Right atrium auricular region (tissue), 2 donors: ENCODE measurements around the gene ACOT11. TPM values are rescaled to one million over a fixed set of nuclear protein-coding genes. Genes with fewer than 3 reads are reported as not detected.

ENCODE experiments used
- DNase-seq: peaks from one replicate; pipeline ENCODE4 v3.0.0-alpha.2; 2019; ENCODE audit warnings: low spot score
- H3K27ac ChIP-seq, 2 donors: fragments of 200-600 bp; sonication (generic); 1 replicate in 1 of 2; 2 replicates in 1 of 2; pipeline ENCODE4 v1.5.1; 2016 to 2019
- H3K27me3 ChIP-seq, 2 donors: fragments of 200-600 bp; sonication (generic); one replicate each; pipeline versions ENCODE4 v1.5.1 to v1.6.0; 2017 to 2019
- H3K36me3 ChIP-seq: fragments of 200-600 bp; sonication (generic); one replicate; pipeline ENCODE4 v1.5.1; 2016
- H3K4me1 ChIP-seq, 2 donors: fragments of 200-600 bp; sonication (generic); one replicate each; pipeline versions ENCODE4 v1.5.1 to v1.6.0; 2017 to 2019
- H3K4me3 ChIP-seq, 2 donors: fragments of 200-600 bp; sonication (generic); 1 replicate in 1 of 2; 2 replicates in 1 of 2; pipeline ENCODE4 v1.5.1; 2017 to 2019; ENCODE audit warnings: mild to moderate bottlenecking in 1 of 2, moderate library complexity in 1 of 2
- H3K9me3 ChIP-seq, 2 donors: fragments of 200-600 bp; sonication (generic); one replicate each; pipeline ENCODE4 v1.5.1; 2019
- total RNA-seq, 2 donors: library from RNA; depleted of rRNA; stranded (reverse); fragments of >200 nt; gene quantifications; one replicate each; pipeline ENCODE4 v1.1.0, GENCODE V29; 2016
- TF ChIP-seq, protein P1 (sequence below), 2 donors: fragments of 200-600 bp; sonication (generic); IDR thresholded peaks; one replicate each; pipeline ENCODE4 v1.5.1; 2019; ENCODE audit warnings: antibody characterized with exemption in 2 of 2

The ACOT11 gene
- total RNA-seq, 2 donors from 2014 or later, result 9.1 to 27.0 TPM

DNA sequence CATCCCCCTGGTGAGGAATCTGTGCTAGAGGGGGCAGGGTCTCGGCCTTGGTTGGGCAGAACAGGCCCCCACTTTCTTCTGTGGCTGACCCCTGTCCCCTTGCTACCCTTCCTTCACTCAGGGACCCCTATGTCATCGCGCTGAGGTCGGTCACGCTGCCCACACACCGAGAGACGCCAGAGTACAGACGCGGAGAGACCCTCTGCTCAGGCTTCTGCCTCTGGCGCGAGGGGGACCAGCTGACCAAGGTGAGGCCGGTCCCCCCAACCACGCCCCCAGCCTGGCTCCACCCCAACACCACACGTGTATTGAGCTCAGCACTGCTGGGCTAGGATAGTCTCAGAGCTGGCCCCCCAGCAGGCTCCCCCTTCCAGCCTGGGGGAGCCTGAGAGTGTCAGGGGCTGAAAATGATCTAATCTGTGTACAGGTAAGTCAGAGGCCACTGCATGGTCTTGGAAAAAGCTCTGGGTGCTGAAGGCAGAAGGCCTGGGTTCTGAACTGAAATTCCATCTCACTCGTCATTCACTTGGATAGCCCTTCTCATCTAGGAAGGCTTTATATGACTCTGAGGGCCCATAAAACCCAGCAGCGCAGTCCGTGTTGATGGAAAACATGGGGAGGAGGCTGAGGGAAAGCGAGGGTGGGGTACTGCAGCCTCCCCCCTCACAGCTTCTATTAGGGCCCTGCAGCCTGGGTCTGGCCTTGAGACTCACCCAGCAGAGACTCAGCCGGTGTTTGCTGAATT, 60.0 kb downstream of the ACOT11 start:
- Histone ChIP-seq H3K4me3 (no peak overlapping the region), H3K9me3 (no peaks in the 10 kb centered on the region), H3K4me1 (no peaks in the 10 kb centered on the region), H3K27ac (no peak overlapping the region), H3K36me3 (peaks cover 18% of the 10 kb centered on the region), H3K27me3 (no peaks in the 10 kb centered on the region)
- no peak for DNase-seq
- TF ChIP-seq, protein P1, sequence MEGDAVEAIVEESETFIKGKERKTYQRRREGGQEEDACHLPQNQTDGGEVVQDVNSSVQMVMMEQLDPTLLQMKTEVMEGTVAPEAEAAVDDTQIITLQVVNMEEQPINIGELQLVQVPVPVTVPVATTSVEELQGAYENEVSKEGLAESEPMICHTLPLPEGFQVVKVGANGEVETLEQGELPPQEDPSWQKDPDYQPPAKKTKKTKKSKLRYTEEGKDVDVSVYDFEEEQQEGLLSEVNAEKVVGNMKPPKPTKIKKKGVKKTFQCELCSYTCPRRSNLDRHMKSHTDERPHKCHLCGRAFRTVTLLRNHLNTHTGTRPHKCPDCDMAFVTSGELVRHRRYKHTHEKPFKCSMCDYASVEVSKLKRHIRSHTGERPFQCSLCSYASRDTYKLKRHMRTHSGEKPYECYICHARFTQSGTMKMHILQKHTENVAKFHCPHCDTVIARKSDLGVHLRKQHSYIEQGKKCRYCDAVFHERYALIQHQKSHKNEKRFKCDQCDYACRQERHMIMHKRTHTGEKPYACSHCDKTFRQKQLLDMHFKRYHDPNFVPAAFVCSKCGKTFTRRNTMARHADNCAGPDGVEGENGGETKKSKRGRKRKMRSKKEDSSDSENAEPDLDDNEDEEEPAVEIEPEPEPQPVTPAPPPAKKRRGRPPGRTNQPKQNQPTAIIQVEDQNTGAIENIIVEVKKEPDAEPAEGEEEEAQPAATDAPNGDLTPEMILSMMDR (IDR thresholded peaks at IDR 0.05), result no peak

DNA sequence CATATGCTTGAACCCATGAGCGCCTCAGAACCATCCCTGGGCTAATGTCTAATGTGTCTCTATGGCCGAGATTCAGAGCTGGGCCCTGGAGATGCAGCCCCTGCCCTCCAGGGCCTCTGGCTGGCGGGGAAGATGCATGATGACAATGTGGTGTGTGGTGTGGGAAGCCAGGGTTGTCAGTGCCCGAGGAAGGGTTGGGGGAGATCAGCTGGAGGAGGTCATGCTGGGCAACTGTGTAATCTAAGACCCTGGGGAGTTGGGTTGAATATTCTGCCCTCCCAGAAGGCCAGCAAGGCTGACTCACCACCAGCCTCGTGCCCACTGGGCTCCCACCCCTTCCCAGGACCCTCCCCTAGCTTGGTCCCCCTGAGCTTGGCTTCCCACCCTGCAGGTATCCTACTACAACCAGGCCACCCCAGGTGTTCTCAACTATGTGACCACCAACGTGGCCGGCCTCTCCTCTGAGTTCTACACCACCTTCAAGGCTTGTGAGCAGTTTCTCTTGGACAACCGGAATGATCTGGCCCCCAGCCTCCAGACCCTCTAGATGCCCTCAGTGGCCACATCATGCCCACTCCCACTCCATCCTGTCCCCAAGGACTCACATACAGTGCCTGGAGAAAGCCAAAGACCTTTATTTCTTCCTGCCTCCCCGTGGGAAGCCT, 60.7 kb downstream of the ACOT11 start:
- Histone ChIP-seq H3K27ac (no peak overlapping the region), H3K4me1 (no peaks in the 10 kb centered on the region), H3K4me3 (no peak overlapping the region), H3K9me3 (no peaks in the 10 kb centered on the region), H3K36me3 (peaks cover 18% of the 10 kb centered on the region), H3K27me3 (no peaks in the 10 kb centered on the region)
- no peak for DNase-seq
- TF ChIP-seq, protein P1 (IDR thresholded peaks at IDR 0.05), result no peak

DNA sequence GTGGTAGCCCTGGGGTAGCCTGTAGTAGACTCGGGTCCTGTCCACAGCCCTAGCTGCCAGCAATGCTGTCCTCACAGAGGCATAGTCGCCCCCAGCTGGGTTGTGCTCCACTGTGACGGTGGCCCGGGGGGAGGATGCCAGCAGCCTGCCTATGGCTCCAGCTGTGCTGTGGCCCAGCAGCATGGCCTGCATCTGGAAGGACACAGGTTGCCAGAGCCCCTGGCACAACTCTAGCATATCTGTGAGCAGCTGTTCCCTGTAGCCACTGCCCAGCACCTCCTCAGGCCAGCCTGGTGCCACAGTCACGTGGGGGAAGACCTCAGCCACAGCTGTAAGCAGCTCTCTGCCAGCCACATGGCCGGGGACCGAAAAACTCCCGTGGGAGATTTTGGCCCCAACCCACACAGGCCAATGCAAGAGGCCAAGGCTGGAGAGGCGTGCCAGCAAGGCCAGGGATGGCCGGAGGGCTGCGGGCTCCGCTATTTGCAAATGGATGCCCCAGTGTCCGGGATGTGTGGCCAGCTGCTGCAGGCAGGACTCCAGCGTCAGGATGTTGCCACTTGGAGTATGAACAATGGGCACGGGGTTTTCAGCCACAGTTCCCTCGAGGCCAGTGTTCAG, 61.4 kb downstream of the ACOT11 start:
- Histone ChIP-seq H3K36me3 (peaks cover 12% of the 10 kb centered on the region), H3K4me3 (no peak overlapping the region), H3K9me3 (no peaks in the 10 kb centered on the region), H3K27ac (no peak overlapping the region), H3K4me1 (no peaks in the 10 kb centered on the region), H3K27me3 (no peaks in the 10 kb centered on the region)
- TF ChIP-seq, protein P1 (IDR thresholded peaks at IDR 0.05), result no peak
- no peak for DNase-seq

DNA sequence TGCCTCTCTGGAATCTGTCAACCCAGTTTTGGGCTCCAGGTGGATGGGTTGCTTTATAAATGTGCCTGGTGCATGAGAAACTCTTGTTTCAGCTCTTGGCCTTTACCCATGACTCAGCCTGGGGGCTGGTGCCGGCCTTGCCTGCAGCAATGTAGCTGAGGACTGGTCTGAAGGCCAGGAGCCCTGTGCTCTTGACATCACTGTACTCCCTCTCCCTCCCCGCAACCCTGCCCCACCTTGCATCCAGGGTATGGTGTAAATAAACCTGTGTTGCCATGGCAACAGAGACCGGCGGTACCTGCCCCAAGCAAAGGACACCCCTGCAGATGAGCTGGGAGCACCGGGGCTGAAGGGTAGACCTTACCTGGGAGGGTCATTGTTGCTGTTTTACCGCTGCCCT, 62.0 kb downstream of the ACOT11 start:
- no peak for DNase-seq

DNA sequence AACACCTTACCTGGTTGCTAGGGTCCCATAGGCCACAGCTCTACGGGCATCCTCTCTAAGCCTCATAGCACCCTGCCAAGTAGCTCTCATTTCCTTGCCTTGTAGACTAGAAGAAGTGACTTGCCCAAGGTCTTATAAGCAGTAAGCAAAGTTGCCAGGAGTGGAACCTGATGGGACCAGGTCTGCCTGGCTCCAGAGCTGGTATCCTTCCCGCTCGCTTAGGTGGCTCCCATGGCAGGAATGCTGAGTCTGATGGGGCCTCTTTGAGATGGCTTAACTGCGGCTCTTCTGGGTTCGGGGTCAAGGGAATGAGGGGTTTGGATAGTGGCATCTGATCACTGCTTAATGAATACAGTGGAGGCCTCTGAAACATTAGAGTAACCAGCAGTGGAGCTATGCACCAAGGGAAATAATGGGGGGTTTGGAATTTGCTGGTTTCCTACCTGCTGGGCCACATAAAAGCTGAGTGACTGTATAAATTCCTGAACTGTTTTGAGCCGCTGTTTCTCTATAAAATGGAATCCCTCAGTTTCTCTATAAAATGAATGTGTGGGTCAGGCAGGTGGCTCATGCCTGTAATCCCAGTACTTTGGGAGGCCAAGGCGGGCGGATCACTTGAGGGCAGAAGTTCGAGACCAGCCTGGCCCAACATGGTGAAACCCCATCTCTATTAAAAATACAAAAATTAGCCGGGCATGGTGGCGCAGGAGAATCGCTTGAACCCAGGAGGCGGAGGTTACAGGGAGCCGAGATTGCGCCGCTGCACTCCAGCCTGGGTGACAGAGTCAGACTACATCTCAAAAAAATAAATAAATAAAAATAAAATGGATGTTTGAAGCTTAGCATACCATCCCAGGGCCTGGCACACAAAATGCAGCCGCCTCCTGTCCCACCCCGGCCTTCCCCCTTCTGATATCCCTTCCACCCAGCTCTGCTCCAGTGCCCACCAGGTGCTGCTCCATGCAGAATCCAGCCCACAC, 62.9 kb downstream of the ACOT11 start:
- no peaks in the 10 kb centered on the region for H3K4me1 ChIP-seq
- H3K9me3 ChIP-seq, result no peaks in the 10 kb centered on the region
- no peak overlapping the region for H3K27ac ChIP-seq
- DNase-seq, result no peak
- no peaks in the 10 kb centered on the region for H3K27me3 ChIP-seq
- peaks cover 5% of the 10 kb centered on the region for H3K36me3 ChIP-seq
- TF ChIP-seq, protein P1 (IDR thresholded peaks at IDR 0.05), result no peak
- no peak overlapping the region for H3K4me3 ChIP-seq

More for the DNA sequence above, 62.0 kb downstream of the ACOT11 start:
- Histone ChIP-seq H3K4me1 (no peaks in the 10 kb centered on the region), H3K9me3 (no peaks in the 10 kb centered on the region), H3K27ac (no peak overlapping the region), H3K27me3 (no peaks in the 10 kb centered on the region), H3K4me3 (no peak overlapping the region), H3K36me3 (peaks cover 6% of the 10 kb centered on the region)
- TF ChIP-seq, protein P1 (IDR thresholded peaks at IDR 0.05), result no peak
